GM21528 (cell line): ENCODE results near the gene FRMPD1.
A peak's percentile ranks its signal among the peaks of the same experiment; 100 is the strongest.
"Not testable (repeated sequence)": the region's sequence is repeated elsewhere in the genome, so short reads cannot be mapped to it uniquely, and the experiment has no call there.

ENCODE experiments used
- ATAC-seq: cut with Tn5 transposase; IDR thresholded peaks from one replicate; pipeline ENCODE4 v1.9.1; 2021; ENCODE audit warnings: mild to moderate bottlenecking, moderate library complexity; ENCODE audit not compliant: unreplicated experiment, low FRiP score

Gene FRMPD1

GRCh38 chr9:37650873-37651768 lies at the start of gene FRMPD1:
FRMPD1 (plus strand) TSS chr9:37650954; CDS start chr9:37692642, 41,688 bp downstream.
- ATAC-seq: peak; percentile 83

- not testable (repeated sequence) for ATAC-seq
These were observed 48.7 kb upstream of the FRMPD1 start for GRCh38 chr9:37602061-37602460.

GRCh38 chr9:37602817-37603216 lies 47.9 kb upstream of the FRMPD1 start:
- ATAC-seq: no peak

GRCh38 chr9:37604296-37604695 lies 46.5 kb upstream of the FRMPD1 start:
- no peak for ATAC-seq

GRCh38 chr9:37608250-37608649 lies 42.5 kb upstream of the FRMPD1 start:
- no peak for ATAC-seq

- no peak for ATAC-seq
These were observed 40.9 kb upstream of the FRMPD1 start for GRCh38 chr9:37609735-37610397.

- ATAC-seq: no peak
These were observed 39.7 kb upstream of the FRMPD1 start for GRCh38 chr9:37611014-37611413.

- ATAC-seq: no peak
These were observed 38.8 kb upstream of the FRMPD1 start for GRCh38 chr9:37611961-37612360.

GRCh38 chr9:37617161-37617560 lies 33.6 kb upstream of the FRMPD1 start:
- ATAC-seq: no peak

- no peak for ATAC-seq
These were observed 32.9 kb upstream of the FRMPD1 start for GRCh38 chr9:37617832-37618231.

- no peak for ATAC-seq
These were observed 31.9 kb upstream of the FRMPD1 start for GRCh38 chr9:37618817-37619216.

GRCh38 chr9:37619806-37620205 lies 30.9 kb upstream of the FRMPD1 start:
- ATAC-seq: no peak

GRCh38 chr9:37620396-37620795 lies 30.4 kb upstream of the FRMPD1 start:
- ATAC-seq: no peak

- no peak for ATAC-seq
These were observed 29.3 kb upstream of the FRMPD1 start for GRCh38 chr9:37621273-37622121.

GRCh38 chr9:37622462-37622861 lies 28.3 kb upstream of the FRMPD1 start:
- ATAC-seq: no peak

- no peak for ATAC-seq
These were observed 27.5 kb upstream of the FRMPD1 start for GRCh38 chr9:37623267-37623666.

GRCh38 chr9:37624073-37624472 lies 26.7 kb upstream of the FRMPD1 start:
- no peak for ATAC-seq

- no peak for ATAC-seq
These were observed 25.6 kb upstream of the FRMPD1 start for GRCh38 chr9:37625036-37625757.

GRCh38 chr9:37625758-37626147 lies 25.0 kb upstream of the FRMPD1 start:
- ATAC-seq: no peak

GRCh38 chr9:37626708-37627292 lies 24.0 kb upstream of the FRMPD1 start:
- ATAC-seq: no peak
